H1 (cell line): ENCODE measurements around the gene KCNQ1. TPM values are rescaled to one million over a fixed set of nuclear protein-coding genes. Genes with fewer than 3 reads are reported as not detected.

ENCODE experiments used
- CTCF ChIA-PET: fragments of 300-600 bp; sonication (Branson Sonifier 250); formaldehyde crosslinking; loops from one replicate; lab custom pipeline; 2021; ENCODE audit not compliant: partially characterized antibody; lab: Charles Lee
- POLR2A ChIA-PET: fragments of 300-600 bp; sonication (Branson Sonifier 250); formaldehyde crosslinking; loops from one replicate; lab custom pipeline; 2021; ENCODE audit warnings: inconsistent platforms; ENCODE audit not compliant: partially characterized antibody; lab: Charles Lee
- DNase-seq, 2 experiments: peaks; one replicate each; pipeline versions ENCODE4 v3.0.0 to v3.0.0-alpha.2; 2010 to 2022; ENCODE audit warnings: low spot score in 2 of 2, low read depth in 1 of 2, mixed read lengths in 1 of 2
- FAIRE-seq: peaks from 2 replicates; lab custom pipeline; 2011; peaks lifted over from hg19 to GRCh38; lab: Jason Lieb, UNC
- H2AFZ ChIP-seq: 2 replicates; pipeline ENCODE4 v1.8.1; 2012; ENCODE audit warnings: low read length, inconsistent platforms
- H2AK5ac ChIP-seq: 2 replicates; pipeline ENCODE4 v1.6.1; 2013; ENCODE audit warnings: low read depth, low read length
- H2BK120ac ChIP-seq: replicated peaks from 2 replicates; pipeline ENCODE3; 2013; ENCODE audit warnings: low read depth, low read length, inconsistent platforms
- H2BK12ac ChIP-seq: 2 replicates; pipeline ENCODE4 v1.6.1; 2013; ENCODE audit warnings: low read depth, low read length
- H2BK15ac ChIP-seq: 2 replicates; pipeline ENCODE4 v1.6.1; 2013; ENCODE audit warnings: low read length
- H2BK20ac ChIP-seq: 2 replicates; pipeline ENCODE4 v1.6.1; 2013; ENCODE audit warnings: low read length
- H2BK5ac ChIP-seq: 2 replicates; pipeline ENCODE4 v1.6.1; 2013; ENCODE audit warnings: low read depth, low read length
- H3K14ac ChIP-seq: 2 replicates; pipeline ENCODE4 v1.6.1; 2013; ENCODE audit warnings: inconsistent platforms; ENCODE audit not compliant: insufficient read length
- H3K18ac ChIP-seq: 2 replicates; pipeline ENCODE4 v1.6.1; 2013; ENCODE audit warnings: low read length; ENCODE audit errors: extremely low read depth
- H3K23ac ChIP-seq: 2 replicates; pipeline ENCODE4 v1.6.1; 2013; ENCODE audit warnings: inconsistent platforms; ENCODE audit not compliant: insufficient read length
- H3K23me2 ChIP-seq: 2 replicates; pipeline ENCODE4 v1.6.1; 2013; ENCODE audit warnings: low read depth, low read length
- H3K27ac ChIP-seq: 2 replicates; pipeline ENCODE4 v1.6.1; 2011; ENCODE audit warnings: low read depth, low read length, inconsistent platforms
- H3K27me3 ChIP-seq, 4 experiments: replicated peaks in 1 of 4; 1 replicate in 1 of 4; 2 replicates in 3 of 4; pipeline versions ENCODE4 v1.6.1 to v1.8.1; 2011 to 2013; ENCODE audit warnings: low read length in 3 of 4, mild to moderate bottlenecking in 3 of 4, inconsistent platforms in 2 of 4, mixed read lengths in 2 of 4, moderate library complexity in 1 of 4; ENCODE audit not compliant: control insufficient read depth in 3 of 4, insufficient read depth in 3 of 4; ENCODE audit errors: extremely low read depth in 1 of 4
- H3K36me3 ChIP-seq, 4 experiments: 2 replicates each; pipeline versions ENCODE4 v1.6.1 to v1.8.1; 2011 to 2013; ENCODE audit warnings: mild to moderate bottlenecking in 4 of 4, low read length in 3 of 4, moderate library complexity in 2 of 4, control low read depth in 1 of 4, inconsistent platforms in 1 of 4; ENCODE audit not compliant: insufficient read depth in 4 of 4, control insufficient read depth in 2 of 4
- H3K4ac ChIP-seq: replicated peaks from 2 replicates; pipeline ENCODE3; 2013; ENCODE audit warnings: low read length, low read depth, mixed read lengths, inconsistent platforms; ENCODE audit not compliant: insufficient read length
- H3K4me1 ChIP-seq, 4 experiments: replicated peaks in 1 of 4; 1 replicate in 1 of 4; 2 replicates in 3 of 4; pipeline versions ENCODE4 v1.6.1 to v1.8.1; 2011 to 2013; ENCODE audit warnings: low read length in 3 of 4, inconsistent platforms in 2 of 4, mixed read lengths in 1 of 4; ENCODE audit not compliant: insufficient read depth in 4 of 4, control insufficient read depth in 3 of 4
- H3K4me2 ChIP-seq, 2 experiments: 2 replicates each; pipeline versions ENCODE4 v1.6.1 to v1.8.1; 2011 to 2013; ENCODE audit warnings: low read depth in 2 of 2, low read length in 2 of 2, control low read depth in 1 of 2, inconsistent platforms in 1 of 2, mild to moderate bottlenecking in 1 of 2; ENCODE audit not compliant: insufficient read depth in 1 of 2
- H3K4me3 ChIP-seq, 4 experiments: fragments of 200-600, 300-600 bp in 1 of 4; sonication (generic), shearing (Covaris generic), sonication (Bioruptor Twin) in 1 of 4; 2 replicates each; pipeline versions ENCODE4 v1.5.1 to v1.8.1; 2011 to 2016; ENCODE audit warnings: low read length in 4 of 4, low read depth in 3 of 4, control low read depth in 2 of 4, inconsistent platforms in 2 of 4, mild to moderate bottlenecking in 2 of 4, mixed read lengths in 1 of 4, moderate library complexity in 1 of 4; ENCODE audit not compliant: insufficient read depth in 2 of 4; ENCODE audit errors: extremely low read depth in 1 of 4
- H3K56ac ChIP-seq: replicated peaks from 2 replicates; pipeline ENCODE3; 2013; ENCODE audit warnings: low read depth, mild to moderate bottlenecking, mixed read lengths, low read length, inconsistent platforms; ENCODE audit not compliant: insufficient read length
- H3K79me1 ChIP-seq: 2 replicates; pipeline ENCODE4 v1.6.1; 2013; ENCODE audit warnings: low read depth, low read length, control low read depth
- H3K79me2 ChIP-seq, 2 experiments: 2 replicates each; pipeline versions ENCODE4 v1.6.1 to v1.8.1; 2012 to 2013; ENCODE audit warnings: low read length in 2 of 2, mild to moderate bottlenecking in 2 of 2, inconsistent platforms in 1 of 2; ENCODE audit not compliant: insufficient read depth in 2 of 2, control insufficient read depth in 1 of 2
- H3K9ac ChIP-seq, 4 experiments: replicated peaks in 1 of 4; 1 replicate in 1 of 4; 2 replicates in 3 of 4; pipeline versions ENCODE4 v1.6.1 to v1.8.1; 2011 to 2013; ENCODE audit warnings: low read depth in 3 of 4, low read length in 3 of 4, control low read depth in 2 of 4, mild to moderate bottlenecking in 2 of 4, moderate library complexity in 2 of 4, inconsistent platforms in 1 of 4; ENCODE audit errors: extremely low read depth in 1 of 4
- H3K9me3 ChIP-seq, 2 experiments: 2 replicates each; pipeline versions ENCODE4 v1.6.1 to v1.8.1; 2012 to 2013; ENCODE audit warnings: mild to moderate bottlenecking in 2 of 2, moderate library complexity in 2 of 2, control low read depth in 1 of 2, inconsistent platforms in 1 of 2, low read depth in 1 of 2, low read length in 1 of 2, mixed read lengths in 1 of 2; ENCODE audit not compliant: insufficient read depth in 2 of 2
- H4K20me1 ChIP-seq, 2 experiments: replicated peaks in 1 of 2; 2 replicates each; pipeline versions ENCODE3 to v1.8.1; 2011 to 2013; ENCODE audit warnings: inconsistent platforms in 2 of 2, low read length in 2 of 2, mild to moderate bottlenecking in 1 of 2; ENCODE audit not compliant: insufficient read depth in 2 of 2, control insufficient read depth in 1 of 2
- H4K5ac ChIP-seq: 2 replicates; pipeline ENCODE4 v1.6.1; 2013; ENCODE audit warnings: low read length, low read depth, mixed read lengths, inconsistent platforms; ENCODE audit not compliant: insufficient read length
- H4K8ac ChIP-seq: 2 replicates; pipeline ENCODE4 v1.8.0; 2013; ENCODE audit warnings: mild to moderate bottlenecking, moderate library complexity, low read length, inconsistent platforms; ENCODE audit not compliant: insufficient read depth; ENCODE audit errors: extremely low read depth
- H4K91ac ChIP-seq: replicated peaks from 2 replicates; pipeline ENCODE3; 2013; ENCODE audit warnings: low read length, mixed read lengths, inconsistent platforms; ENCODE audit not compliant: insufficient read length
- ASH2L ChIP-seq: fragments of 200-600, 300-600 bp; sonication (generic); IDR thresholded peaks from one replicate; pipeline ENCODE4 v1.7.1; 2017; ENCODE audit warnings: low read length
- BRCA1 ChIP-seq: IDR thresholded peaks from 2 replicates; pipeline ENCODE4 v1.6.1; 2012; ENCODE audit warnings: low read depth, low read length, improper control_type of control experiment
- CREB1 ChIP-seq: IDR thresholded peaks from 2 replicates; pipeline ENCODE4 v1.6.1; 2012; ENCODE audit warnings: inconsistent platforms
- GTF2F1 ChIP-seq: IDR thresholded peaks from 2 replicates; pipeline ENCODE4 v1.6.1; 2012; ENCODE audit warnings: low read depth, low read length, improper control_type of control experiment, borderline replicate concordance
- HDAC2 ChIP-seq, 2 experiments: fragments of 300-600 bp in 1 of 2; sonication (generic) in 1 of 2; IDR thresholded peaks; 2 replicates each; pipeline ENCODE4 v1.6.1; 2011 to 2012; ENCODE audit warnings: low read depth in 2 of 2, low read length in 2 of 2, mild to moderate bottlenecking in 2 of 2, moderate library complexity in 2 of 2, borderline replicate concordance in 1 of 2, inconsistent platforms in 1 of 2
- KDM1A ChIP-seq: fragments of 200-600, 300-600 bp; sonication (generic); IDR thresholded peaks from 2 replicates; pipeline ENCODE4 v1.7.1; 2016; ENCODE audit warnings: mild to moderate bottlenecking, low read length, borderline replicate concordance
- MAX ChIP-seq: IDR thresholded peaks from 2 replicates; pipeline ENCODE4 v1.6.1; 2012; ENCODE audit warnings: inconsistent platforms
- POU5F1 ChIP-seq: IDR thresholded peaks from 2 replicates; pipeline ENCODE4 v1.6.1; 2011; ENCODE audit warnings: low read depth, mild to moderate bottlenecking, low read length, moderate library complexity
- RAD21 ChIP-seq, 2 experiments: IDR thresholded peaks in 1 of 2; conservative IDR thresholded peaks in 1 of 2; 2 replicates each; pipeline ENCODE4 v1.6.1; 2011; ENCODE audit warnings: low read depth in 2 of 2, low read length in 2 of 2, improper control_type of control experiment in 1 of 2, inconsistent platforms in 1 of 2, mild to moderate bottlenecking in 1 of 2, moderate library complexity in 1 of 2
- RFX5 ChIP-seq: IDR thresholded peaks from 2 replicates; pipeline ENCODE4 v1.6.1; 2011; ENCODE audit warnings: low read depth, low read length, improper control_type of control experiment, borderline replicate concordance
- TAF7 ChIP-seq: optimal IDR thresholded peaks from 2 replicates; pipeline ENCODE3; 2011; ENCODE audit warnings: low read depth, mild to moderate bottlenecking, inconsistent platforms, low read length, moderate library complexity, borderline replicate concordance
- TBP ChIP-seq: IDR thresholded peaks from 2 replicates; pipeline ENCODE4 v1.6.1; 2011; ENCODE audit warnings: low read depth, low read length, improper control_type of control experiment
- WGBS, 2 experiments: shearing (Covaris generic) in 1 of 2; methylation state at CpG; one replicate each; pipeline versions ENCODE4 v1.1.6 to v1.1.7; 2013 to 2015; ENCODE audit warnings: low lambda C conversion rate in 2 of 2, mixed read lengths in 2 of 2, inconsistent platforms in 1 of 2, low coverage in 1 of 2, missing lambda C conversion rate in 1 of 2; ENCODE audit not compliant: insufficient replicate concordance in 2 of 2, insufficient coverage in 1 of 2, insufficient read length in 1 of 2; ENCODE audit errors: extremely low coverage in 1 of 2, missing lambda C conversion rate in 1 of 2; 5-methylcytosine and 5-hydroxymethylcytosine counted together
- polyA plus RNA-seq, 7 experiments: library from polyadenylated mRNA; depleted of rRNA in 3 of 7; stranded (reverse) in 5 of 7; unstranded in 2 of 7; fragments of >200 nt in 5 of 7; fragments of 200-250 nt in 2 of 7; gene quantifications; 1 replicate in 5 of 7; 2 replicates in 1 of 7; 4 replicates in 1 of 7; pipeline versions ENCODE4 v1.2.1 to v1.2.3, GENCODE V29; 2011 to 2013; ENCODE audit warnings: missing spikeins in 2 of 7, mixed read lengths in 2 of 7
- total RNA-seq: library from RNA; stranded (reverse); fragmentation: NEBNext Ultra II Directional; extraction: Animal tissue kit (Norgen Biotek cat#: 25700); gene quantifications from 2 replicates; pipeline ENCODE4 v1.2.1, GENCODE V29; 2021
- TF ChIP-seq, protein P1 (sequence below): IDR thresholded peaks from 2 replicates; pipeline ENCODE4 v1.6.1; 2012; ENCODE audit warnings: inconsistent platforms

The KCNQ1 gene
- total and polyA plus RNA-seq, 2 of the 8 experiments (the other 6 are each of a cell fraction or from before 2014, with no cell fraction given): 1.9 to 2.0 TPM

GRCh38 chr11:2538951-2539350 lies 94.1 kb downstream of the KCNQ1 start:
- H3K27me3 ChIP-seq: peaks cover 1 to 69% (median 38%) of the 10 kb centered on the region in 4 experiments
- no peak overlapping the region for H3K18ac ChIP-seq
- H3K4me1 ChIP-seq: peaks cover 0 to 6% (median 2%) of the 10 kb centered on the region in 4 experiments; a peak in 5 of 7 replicates
- H3K56ac ChIP-seq: no peak overlapping the region
- no peaks in the 10 kb centered on the region for H3K23me2 ChIP-seq
- no peak overlapping the region for H3K14ac ChIP-seq
- no peak overlapping the region for H3K27ac ChIP-seq
- POLR2A ChIA-PET: no interaction called here
- no peak overlapping the region for H2BK20ac ChIP-seq
- H4K5ac ChIP-seq: no peak overlapping the region
- no peak overlapping the region for H3K4ac ChIP-seq
- no peak overlapping the region for H2BK5ac ChIP-seq
- H2AK5ac ChIP-seq: no peak overlapping the region
- H3K9ac ChIP-seq: no peak overlapping the region
- H2BK12ac ChIP-seq: no peak overlapping the region
- H3K4me2 ChIP-seq: no peak overlapping the region
- H3K23ac ChIP-seq: no peak overlapping the region
- CTCF ChIA-PET: interaction anchor here (1.0 to 14.3 kb wide), 5 partner anchors 16 to 349 kb away, joined by 3 to 521 read pairs (median 6); partner anchors contain the start of gene CDKN1C
- no peak overlapping the region for H4K8ac ChIP-seq
- H4K20me1 ChIP-seq: peaks cover 0 to 3% of the 10 kb centered on the region in 2 experiments
- no peak overlapping the region for H3K4me3 ChIP-seq
- H4K91ac ChIP-seq: no peak overlapping the region
- WGBS, 2 experiments: 85% methylated on average over 8 of the region's 12 CpGs; no CpG with 5 or more reads in 1 of the 2 experiments
- no peak overlapping the region for H2AFZ ChIP-seq
- H3K9me3 ChIP-seq: no peaks in the 10 kb centered on the region
- DNase-seq (no peak), FAIRE-seq (no peak)
- H2BK15ac ChIP-seq: no peak overlapping the region
- no peaks in the 10 kb centered on the region for H3K79me2 ChIP-seq
- H2BK120ac ChIP-seq: no peak overlapping the region
- H3K36me3 ChIP-seq: no peaks in the 10 kb centered on the region
- H3K79me1 ChIP-seq: no peaks in the 10 kb centered on the region
- TF ChIP-seq KDM1A: no peak
- TF ChIP-seq, protein P1, sequence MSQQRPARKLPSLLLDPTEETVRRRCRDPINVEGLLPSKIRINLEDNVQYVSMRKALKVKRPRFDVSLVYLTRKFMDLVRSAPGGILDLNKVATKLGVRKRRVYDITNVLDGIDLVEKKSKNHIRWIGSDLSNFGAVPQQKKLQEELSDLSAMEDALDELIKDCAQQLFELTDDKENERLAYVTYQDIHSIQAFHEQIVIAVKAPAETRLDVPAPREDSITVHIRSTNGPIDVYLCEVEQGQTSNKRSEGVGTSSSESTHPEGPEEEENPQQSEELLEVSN: no peak
- no peak for TF ChIP-seq MAX
- TF ChIP-seq RAD21 (IDR thresholded peaks at IDR 0.05 in 1 of 2, conservative IDR thresholded peaks at IDR 0.05 in 1 of 2; ENCODE audit: low read depth in 2 of 2, low read length in 2 of 2): no peak
- no peak for TF ChIP-seq CREB1
- no peak for TF ChIP-seq TBP
- TF ChIP-seq RFX5: no peak
- no peak for TF ChIP-seq HDAC2 (IDR thresholded peaks at IDR 0.05; ENCODE audit: borderline replicate concordance in 1 of 2, low read depth in 2 of 2, low read length in 2 of 2)
- no peak for TF ChIP-seq TAF7
- TF ChIP-seq BRCA1: no peak
- no peak for TF ChIP-seq POU5F1
- TF ChIP-seq GTF2F1: no peak
- TF ChIP-seq ASH2L: no peak
